SK-N-SH treated with all-trans-retinoic acid at 6 μM for 48 hours (cell line): ENCODE results near the gene SLC8B1.

Experiments
- ATAC-seq: fragments of 200-7000 bp; cut with Tn5 transposase; 3 replicates; pipeline ENCODE4 v1.9.1; 2020; ENCODE audit warnings: mild to moderate bottlenecking, moderate library complexity
- ARNTL ChIP-seq: fragments of 450-650 bp; formaldehyde crosslinking; IDR thresholded peaks from 2 replicates; pipeline ENCODE4 v1.5.0; 2020; ENCODE audit warnings: low read depth, mild to moderate bottlenecking, moderate library complexity, borderline replicate concordance
- BACH2 ChIP-seq: fragments of 250-450 bp; sonication (Bioruptor Pico); IDR thresholded peaks from 2 replicates; pipeline ENCODE4 v1.9.0; 2021; ENCODE audit warnings: mild to moderate bottlenecking, borderline replicate concordance
- CREB5 ChIP-seq: fragments of 250-450 bp; sonication (Bioruptor Pico); IDR thresholded peaks from 2 replicates; pipeline ENCODE4 v1.5.1; 2020; ENCODE audit warnings: low read depth, mild to moderate bottlenecking, moderate library complexity
- CSDC2 ChIP-seq: fragments of 250-450 bp; sonication (Bioruptor Pico); IDR thresholded peaks from 2 replicates; pipeline ENCODE4 v1.5.0; 2020; ENCODE audit warnings: mild to moderate bottlenecking, moderate library complexity
- CSRNP3 ChIP-seq: fragments of 250-450 bp; sonication (Bioruptor Pico); IDR thresholded peaks from 2 replicates; pipeline ENCODE4 v1.5.1; 2021; ENCODE audit warnings: mild to moderate bottlenecking, moderate library complexity
- ESRRG ChIP-seq: fragments of 250-450 bp; sonication (Bioruptor Pico); IDR thresholded peaks from 2 replicates; pipeline ENCODE4 v1.6.1; 2021; ENCODE audit warnings: mild to moderate bottlenecking
- GLIS3 ChIP-seq: fragments of 250-450 bp; sonication (Bioruptor Pico); IDR thresholded peaks from 2 replicates; pipeline ENCODE4 v1.5.0; 2020; ENCODE audit warnings: mild to moderate bottlenecking, moderate library complexity
- ISL1 ChIP-seq: fragments of 250-450 bp; sonication (Bioruptor Pico); IDR thresholded peaks from 2 replicates; pipeline ENCODE4 v2.1.2; 2022; ENCODE audit warnings: mild to moderate bottlenecking, moderate library complexity
- OSR1 ChIP-seq: fragments of 250-450 bp; sonication (Bioruptor Pico); IDR thresholded peaks from 2 replicates; pipeline ENCODE4 v1.8.0; 2022; ENCODE audit warnings: moderate library complexity, mild to moderate bottlenecking, inconsistent platforms
- POU6F1 ChIP-seq: fragments of 250-450 bp; sonication (Bioruptor Pico); IDR thresholded peaks from 2 replicates; pipeline ENCODE4 v1.8.0; 2021; ENCODE audit warnings: low read depth, mild to moderate bottlenecking, moderate library complexity, borderline replicate concordance
- PPARA ChIP-seq: fragments of 250-450 bp; sonication (Bioruptor Pico); IDR thresholded peaks from 2 replicates; pipeline ENCODE4 v1.5.0; 2020; ENCODE audit warnings: mild to moderate bottlenecking, borderline replicate concordance
- RARB ChIP-seq: fragments of 250-450 bp; sonication (Bioruptor Pico); IDR thresholded peaks from 2 replicates; pipeline ENCODE4 v1.8.0; 2021; ENCODE audit warnings: mild to moderate bottlenecking, moderate library complexity
- SNAI2 ChIP-seq: fragments of 250-450 bp; sonication (Bioruptor Pico); IDR thresholded peaks from 2 replicates; pipeline ENCODE4 v1.5.0; 2020; ENCODE audit warnings: mild to moderate bottlenecking, moderate library complexity
- TCF4 ChIP-seq: fragments of 250-450 bp; sonication (Bioruptor Pico); IDR thresholded peaks from 2 replicates; pipeline ENCODE4 v1.8.0; 2021; ENCODE audit warnings: mild to moderate bottlenecking, moderate library complexity, borderline replicate concordance
- TOX ChIP-seq: fragments of 250-450 bp; sonication (Bioruptor Pico); IDR thresholded peaks from 2 replicates; pipeline ENCODE4 v1.8.0; 2021; ENCODE audit warnings: mild to moderate bottlenecking, moderate library complexity, borderline replicate concordance
- ZC3H10 ChIP-seq: fragments of 250-450 bp; sonication (Bioruptor Pico); IDR thresholded peaks from 2 replicates; pipeline ENCODE4 v1.5.1; 2021; ENCODE audit warnings: mild to moderate bottlenecking, moderate library complexity
- ZFP3 ChIP-seq: fragments of 250-450 bp; sonication (Bioruptor Pico); IDR thresholded peaks from 2 replicates; pipeline ENCODE4 v1.5.0; 2020; ENCODE audit warnings: mild to moderate bottlenecking, moderate library complexity
- ZFP30 ChIP-seq: fragments of 450-650 bp; formaldehyde crosslinking; IDR thresholded peaks from 2 replicates; pipeline ENCODE4 v1.5.0; 2022; ENCODE audit warnings: mild to moderate bottlenecking, moderate library complexity
- ZNF565 ChIP-seq: fragments of 450-650 bp; formaldehyde crosslinking; conservative IDR thresholded peaks from 2 replicates; pipeline ENCODE4 v1.5.0; 2020; ENCODE audit warnings: low read depth, mild to moderate bottlenecking, moderate library complexity
- ZNF70 ChIP-seq: fragments of 450-650 bp; formaldehyde crosslinking; IDR thresholded peaks from 2 replicates; pipeline ENCODE4 v1.5.0; 2020; ENCODE audit warnings: mild to moderate bottlenecking, moderate library complexity
- ZNF8 ChIP-seq: fragments of 450-650 bp; formaldehyde crosslinking; IDR thresholded peaks from 2 replicates; pipeline ENCODE4 v1.5.0; 2020; ENCODE audit warnings: mild to moderate bottlenecking, moderate library complexity
- TF ChIP-seq, protein P1 (sequence below): fragments of 250-450 bp; sonication (Bioruptor Pico); IDR thresholded peaks from 2 replicates; pipeline ENCODE4 v1.8.0; 2020; ENCODE audit warnings: mild to moderate bottlenecking, moderate library complexity, borderline replicate concordance

Gene SLC8B1

DNA sequence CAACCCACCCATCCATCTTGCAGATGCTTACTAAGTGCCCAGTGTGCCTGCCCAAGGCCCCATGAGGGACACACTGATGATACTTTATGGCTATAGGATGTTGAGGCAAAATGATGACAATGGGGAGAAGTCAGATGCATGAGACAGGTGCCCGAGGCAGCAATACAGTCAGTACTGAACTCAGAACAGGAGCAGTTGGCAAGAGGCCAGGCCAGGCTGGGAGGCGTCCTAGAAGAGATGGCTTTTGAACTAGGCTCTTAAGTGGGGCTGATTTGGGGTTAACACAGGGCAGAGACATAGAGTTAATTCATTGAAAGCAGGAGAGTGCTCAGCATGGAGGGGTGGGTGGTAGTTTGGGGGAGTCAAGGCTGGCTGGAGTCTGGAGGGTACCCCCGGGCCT is 39.1 kb upstream of the SLC8B1 start:
- ATAC-seq = no peak
- TF ChIP-seq CREB5 (CRISPR knock-in tag) = no peak
- no peak for TF ChIP-seq OSR1 (CRISPR knock-in tag)
- TF ChIP-seq CSRNP3 (CRISPR knock-in tag) = no peak
- no peak for TF ChIP-seq TCF4 (CRISPR knock-in tag)
- no peak for TF ChIP-seq ZNF70 (CRISPR knock-in tag)
- no peak for TF ChIP-seq RARB (CRISPR knock-in tag)
- no peak for TF ChIP-seq ISL1 (CRISPR knock-in tag)
- no peak for TF ChIP-seq ZNF565 (CRISPR knock-in tag)

- no peak for ATAC-seq
- TF ChIP-seq ZFP3 (CRISPR knock-in tag) (no peak), ISL1 (CRISPR knock-in tag) (no peak), ESRRG (CRISPR knock-in tag) (no peak), PPARA (CRISPR knock-in tag) (no peak), TOX (no peak), CSDC2 (CRISPR knock-in tag) (no peak)
These were observed 38.5 kb upstream of the SLC8B1 start for GRCh38 chr12:113373440-113373839.

DNA sequence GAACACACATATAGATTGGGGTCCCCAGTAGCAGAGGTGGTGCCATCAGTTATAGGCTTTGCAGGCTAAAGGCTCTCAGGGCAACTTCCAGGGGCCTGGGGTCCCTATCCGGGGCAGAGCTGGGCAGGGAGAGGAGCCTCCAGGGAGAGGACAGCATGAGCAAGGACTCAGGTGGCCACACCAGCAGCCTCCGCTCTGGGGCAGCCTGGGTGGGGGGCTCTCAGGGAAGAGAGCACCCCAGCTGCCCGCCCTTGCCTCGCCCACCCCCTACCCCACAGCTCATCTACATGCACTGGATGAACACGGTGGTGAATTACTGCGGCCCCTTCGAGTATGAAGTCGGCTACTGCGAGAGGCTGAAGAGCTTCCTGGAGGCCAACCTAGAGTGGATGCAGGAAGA is 37.5 kb upstream of the SLC8B1 start:
- ATAC-seq = no peak

DNA sequence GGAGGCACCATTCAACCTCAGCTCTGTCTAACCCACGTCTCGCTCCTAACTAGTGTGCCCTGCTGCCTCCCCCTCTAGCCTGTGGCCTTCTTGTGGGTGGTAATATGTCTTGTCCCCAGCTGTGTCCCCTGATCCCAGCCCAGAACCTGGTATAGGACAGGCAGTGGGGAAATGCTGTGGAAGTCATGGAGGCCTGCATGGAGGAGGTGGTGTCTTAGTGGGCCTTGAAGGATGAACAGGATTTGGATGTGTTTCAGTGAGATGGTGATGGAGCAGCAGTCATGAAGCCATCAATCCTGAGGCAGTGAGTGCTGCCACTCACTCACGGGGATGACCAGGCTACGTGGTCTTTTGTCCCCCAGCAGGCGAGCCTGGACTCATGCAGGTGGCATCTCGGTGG is 36.9 kb upstream of the SLC8B1 start:
- TF ChIP-seq ZNF70 (CRISPR knock-in tag) (no peak), SNAI2 (CRISPR knock-in tag) (no peak), ZNF565 (CRISPR knock-in tag) (no peak)
- ATAC-seq = no peak

More for the DNA sequence above, 37.5 kb upstream of the SLC8B1 start:
- TF ChIP-seq TCF4 (CRISPR knock-in tag) = no peak
- no peak for TF ChIP-seq ZFP30 (CRISPR knock-in tag)
- TF ChIP-seq TOX = no peak
- no peak for TF ChIP-seq ZNF70 (CRISPR knock-in tag)
- no peak for TF ChIP-seq ZNF8
- no peak for TF ChIP-seq ESRRG (CRISPR knock-in tag)
- no peak for TF ChIP-seq ARNTL (CRISPR knock-in tag)
- TF ChIP-seq OSR1 (CRISPR knock-in tag) = no peak
- TF ChIP-seq, protein P1, sequence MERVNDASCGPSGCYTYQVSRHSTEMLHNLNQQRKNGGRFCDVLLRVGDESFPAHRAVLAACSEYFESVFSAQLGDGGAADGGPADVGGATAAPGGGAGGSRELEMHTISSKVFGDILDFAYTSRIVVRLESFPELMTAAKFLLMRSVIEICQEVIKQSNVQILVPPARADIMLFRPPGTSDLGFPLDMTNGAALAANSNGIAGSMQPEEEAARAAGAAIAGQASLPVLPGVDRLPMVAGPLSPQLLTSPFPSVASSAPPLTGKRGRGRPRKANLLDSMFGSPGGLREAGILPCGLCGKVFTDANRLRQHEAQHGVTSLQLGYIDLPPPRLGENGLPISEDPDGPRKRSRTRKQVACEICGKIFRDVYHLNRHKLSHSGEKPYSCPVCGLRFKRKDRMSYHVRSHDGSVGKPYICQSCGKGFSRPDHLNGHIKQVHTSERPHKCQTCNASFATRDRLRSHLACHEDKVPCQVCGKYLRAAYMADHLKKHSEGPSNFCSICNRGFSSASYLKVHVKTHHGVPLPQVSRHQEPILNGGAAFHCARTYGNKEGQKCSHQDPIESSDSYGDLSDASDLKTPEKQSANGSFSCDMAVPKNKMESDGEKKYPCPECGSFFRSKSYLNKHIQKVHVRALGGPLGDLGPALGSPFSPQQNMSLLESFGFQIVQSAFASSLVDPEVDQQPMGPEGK (CRISPR knock-in tag) = no peak
- no peak for TF ChIP-seq POU6F1 (CRISPR knock-in tag)
- TF ChIP-seq SNAI2 (CRISPR knock-in tag) = no peak
- no peak for TF ChIP-seq CSDC2 (CRISPR knock-in tag)
- no peak for TF ChIP-seq PPARA (CRISPR knock-in tag)
- no peak for TF ChIP-seq ZC3H10 (CRISPR knock-in tag)
- TF ChIP-seq GLIS3 (CRISPR knock-in tag) = no peak
- TF ChIP-seq ISL1 (CRISPR knock-in tag) = no peak
- no peak for TF ChIP-seq BACH2
